Placental pericyte (primary cell): ENCODE results near the gene ITPRIPL1. TPM values are rescaled to one million over a fixed set of nuclear protein-coding genes. Genes with fewer than 3 reads are reported as not detected.

Experiments
- total RNA-seq: library from RNA; depleted of rRNA; stranded (reverse); fragments of >200 nt; gene quantifications from 2 replicates; pipeline ENCODE4 v1.2.3, GENCODE V29; 2012

ITPRIPL1 gene, protein sequence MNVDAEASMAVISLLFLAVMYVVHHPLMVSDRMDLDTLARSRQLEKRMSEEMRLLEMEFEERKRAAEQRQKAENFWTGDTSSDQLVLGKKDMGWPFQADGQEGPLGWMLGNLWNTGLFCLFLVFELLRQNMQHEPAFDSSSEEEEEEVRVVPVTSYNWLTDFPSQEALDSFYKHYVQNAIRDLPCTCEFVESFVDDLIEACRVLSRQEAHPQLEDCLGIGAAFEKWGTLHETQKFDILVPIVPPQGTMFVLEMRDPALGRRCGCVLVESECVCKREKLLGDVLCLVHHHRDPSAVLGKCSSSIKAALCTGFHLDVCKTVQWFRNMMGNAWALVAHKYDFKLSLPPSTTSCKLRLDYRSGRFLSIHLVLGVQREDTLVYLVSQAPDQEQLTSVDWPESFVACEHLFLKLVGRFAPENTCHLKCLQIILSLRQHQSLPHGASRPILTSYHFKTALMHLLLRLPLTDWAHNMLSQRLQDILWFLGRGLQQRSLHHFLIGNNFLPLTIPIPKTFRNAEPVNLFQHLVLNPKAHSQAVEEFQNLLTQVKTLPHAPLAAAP
- 0.22 and 1.7 TPM in 2 replicates for total RNA-seq

DNA sequence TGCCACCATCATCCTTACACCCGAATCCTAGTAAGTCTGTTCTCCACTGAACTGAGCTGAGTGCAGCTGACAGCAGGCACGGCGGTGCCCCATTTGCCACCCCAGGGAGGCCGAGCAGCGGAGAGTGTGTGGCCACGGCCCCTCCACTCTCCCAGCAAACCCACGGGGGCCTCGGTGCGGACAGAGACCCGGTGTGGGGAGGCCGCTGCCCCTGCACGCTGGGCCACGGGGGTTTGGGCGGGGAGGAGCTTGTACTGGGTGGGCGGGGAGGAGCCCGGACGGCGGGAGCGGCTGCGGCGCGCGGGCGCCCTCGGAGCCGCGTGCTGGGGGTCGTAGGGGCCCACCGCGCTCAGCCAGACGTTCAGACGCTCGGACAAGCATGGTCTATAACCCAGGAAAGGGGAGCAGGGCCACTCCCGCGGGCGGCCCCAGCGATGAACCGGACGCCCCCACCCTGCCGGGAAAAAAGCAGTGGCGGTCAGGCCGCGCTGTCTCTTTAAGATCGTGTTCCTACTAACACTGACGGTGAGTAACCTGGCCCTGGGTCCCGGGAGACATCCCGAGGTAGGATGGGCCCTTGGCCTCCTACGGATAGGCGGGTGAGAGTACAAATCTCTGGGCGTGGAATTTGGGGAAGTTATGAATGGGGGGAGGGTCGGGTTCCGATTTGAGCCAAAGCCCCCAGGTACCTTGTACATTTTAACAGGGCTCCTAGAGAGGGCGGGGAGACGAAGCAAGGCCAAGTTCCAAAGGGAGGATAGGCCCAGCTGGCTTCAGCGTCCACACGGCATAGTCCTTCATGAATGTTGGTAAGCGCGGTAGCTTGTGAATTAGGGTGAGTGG, at the start of gene ITPRIPL1:
TSS of gene ITPRIPL1 (plus strand) at position 277 of the 843 bp plus-strand sequence. CDS start at position 800, 523 bp downstream.

DNA sequence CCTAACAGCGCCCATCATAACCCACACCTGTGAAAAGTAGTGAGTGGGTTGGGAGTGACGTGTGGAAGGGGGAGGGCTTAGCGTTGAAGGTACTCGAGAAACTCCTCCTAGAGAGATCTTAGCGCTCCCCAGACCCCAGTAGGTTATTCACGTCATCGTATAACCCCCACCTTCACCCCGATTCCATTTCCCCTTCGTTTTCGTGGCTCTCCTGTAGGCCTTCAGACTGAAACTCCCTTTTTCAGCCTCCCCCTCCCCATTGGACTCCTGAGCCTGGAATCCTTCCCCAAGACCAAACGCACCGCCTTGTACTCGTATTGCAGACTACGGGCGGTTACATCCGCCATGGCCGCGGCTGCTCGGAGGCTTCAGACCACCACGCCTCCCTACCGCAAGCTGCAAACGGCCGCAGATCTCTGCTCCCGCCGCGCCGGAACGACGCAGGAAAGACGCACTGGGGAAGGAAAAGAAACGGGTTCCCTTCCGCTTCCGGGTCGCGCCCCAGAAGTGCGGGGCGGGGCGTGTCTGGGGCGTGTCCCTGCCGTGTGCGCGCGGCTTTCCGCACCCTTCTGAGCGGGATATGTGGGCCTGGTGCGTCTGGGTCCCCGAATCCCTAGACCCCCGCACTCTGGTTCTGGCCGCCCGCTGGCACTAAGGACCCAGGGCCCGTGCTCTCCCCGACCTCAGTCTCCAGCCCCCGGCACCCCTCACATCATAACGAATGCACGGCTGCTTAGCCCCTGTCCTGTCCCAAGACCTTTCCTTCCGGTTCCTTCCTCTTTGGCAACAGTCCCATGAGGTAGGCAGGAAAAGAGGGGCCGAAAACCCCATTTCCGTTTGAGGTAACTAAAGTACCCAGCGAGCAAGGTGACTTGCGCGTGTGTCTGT, 19.8 kb upstream of the ITPRIPL1 start, which contains the start of gene SNRNP200:
TSS of gene SNRNP200 (minus strand) at position 456 of the 888 bp plus-strand sequence. CDS start at position 347, 109 bp downstream.

Other genes with a start within 250 kb of the ITPRIPL1 start
- not detected in 2 replicates for gene ADRA2B, start 208.7 kb upstream of the ITPRIPL1 start, total RNA-seq
- gene ASTL, start 186.8 kb upstream of the ITPRIPL1 start, total RNA-seq, result not detected in 2 replicates
- gene DUSP2, start 179.9 kb upstream of the ITPRIPL1 start, total RNA-seq, result 0.57 TPM in 1 of 2 replicates, not detected in the other
- gene STARD7, start 116.5 kb upstream of the ITPRIPL1 start, total RNA-seq, result 80.1 and 253 TPM in 2 replicates
- gene TMEM127, start 59.3 kb upstream of the ITPRIPL1 start, total RNA-seq, result 34.6 and 55.1 TPM in 2 replicates
- 80.8 and 115 TPM in 2 replicates for gene CIAO1, start 59.1 kb upstream of the ITPRIPL1 start, total RNA-seq
- gene SNRNP200, start 19.8 kb upstream of the ITPRIPL1 start, total RNA-seq, result 55.1 and 71.9 TPM in 2 replicates
- 1.1 and 37.7 TPM in 2 replicates for gene NCAPH, start 10.4 kb downstream of the ITPRIPL1 start, total RNA-seq
- gene NEURL3, start 180.0 kb downstream of the ITPRIPL1 start, total RNA-seq, result not detected in 2 replicates
- 8.1 and 8.2 TPM in 2 replicates for gene ARID5A, start 211.4 kb downstream of the ITPRIPL1 start, total RNA-seq